Activated CD8-positive, alpha-beta memory T cell treated with anti-CD3 and anti-CD28 coated beads, Interleukin-2, amount 50 U/mL, for 24 hours (primary cell): Measurements from ENCODE around the gene CELF4.

Experiments
- DNase-seq: peaks from one replicate; pipeline ENCODE4 v3.0.0-alpha.2; 2020; ENCODE audit errors: extremely low read depth

Gene CELF4

DNA sequence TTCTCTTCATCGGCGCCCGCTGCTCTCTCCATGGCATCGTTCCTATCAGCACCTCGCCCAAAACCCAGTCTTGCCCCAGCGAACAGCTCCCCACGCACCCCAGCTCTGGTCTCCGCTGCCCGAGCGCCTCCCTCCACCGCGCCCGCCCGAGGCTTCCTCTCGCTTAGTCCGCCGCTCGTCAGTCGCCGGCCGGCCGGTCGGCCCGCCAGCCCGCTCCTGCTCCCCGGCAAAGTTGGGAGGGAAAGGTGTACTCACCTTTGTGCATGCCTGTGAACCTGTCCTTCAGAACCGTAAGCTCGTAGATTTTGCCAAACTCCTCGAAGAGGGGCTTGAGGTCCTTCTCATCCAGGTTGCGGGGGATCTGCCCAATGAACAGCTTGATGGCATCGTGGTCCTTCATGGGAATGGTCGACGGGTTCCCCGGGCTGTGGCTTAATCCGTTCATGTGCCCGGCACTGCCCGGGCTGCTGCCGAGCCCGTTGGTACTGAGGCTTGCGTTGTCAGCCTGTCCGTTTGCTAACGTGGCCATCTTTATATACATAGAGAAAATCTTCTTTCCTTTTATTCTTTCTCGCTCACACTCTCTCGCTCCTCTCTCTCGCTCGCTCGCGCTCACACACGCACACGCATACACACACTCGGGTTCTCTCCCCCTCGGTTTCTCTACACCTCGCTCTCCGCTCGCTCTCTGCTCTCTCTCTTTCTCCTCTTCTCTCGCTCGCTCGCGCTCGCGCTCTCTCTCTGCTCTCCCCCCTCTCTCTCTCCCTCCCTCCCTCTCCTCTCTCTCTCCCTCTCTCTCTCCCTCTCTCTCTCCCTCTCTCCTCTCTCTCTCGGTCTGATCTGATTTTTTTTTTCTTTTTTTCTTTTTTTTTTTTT lies at the start of gene CELF4:
Gene CELF4, minus strand, starts transcription at position 698 of the 876 bp plus-strand sequence.
- DNase-seq: no peak

DNA sequence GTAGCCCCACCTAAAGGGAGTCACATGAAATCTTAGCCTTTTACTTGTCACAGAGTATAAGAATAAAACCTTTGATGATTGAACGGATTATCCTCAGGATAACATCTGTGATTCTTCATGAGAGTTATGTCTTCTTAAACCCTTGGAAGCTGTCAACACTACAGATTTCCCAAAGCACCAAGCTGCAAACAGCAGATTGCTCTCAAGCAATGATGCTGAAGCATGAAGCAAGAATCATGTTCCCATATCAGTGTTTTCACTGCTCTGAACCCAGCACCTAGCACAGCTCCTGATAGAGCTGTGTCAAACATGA lies 47.6 kb upstream of the CELF4 start:
- no peak for DNase-seq

DNA sequence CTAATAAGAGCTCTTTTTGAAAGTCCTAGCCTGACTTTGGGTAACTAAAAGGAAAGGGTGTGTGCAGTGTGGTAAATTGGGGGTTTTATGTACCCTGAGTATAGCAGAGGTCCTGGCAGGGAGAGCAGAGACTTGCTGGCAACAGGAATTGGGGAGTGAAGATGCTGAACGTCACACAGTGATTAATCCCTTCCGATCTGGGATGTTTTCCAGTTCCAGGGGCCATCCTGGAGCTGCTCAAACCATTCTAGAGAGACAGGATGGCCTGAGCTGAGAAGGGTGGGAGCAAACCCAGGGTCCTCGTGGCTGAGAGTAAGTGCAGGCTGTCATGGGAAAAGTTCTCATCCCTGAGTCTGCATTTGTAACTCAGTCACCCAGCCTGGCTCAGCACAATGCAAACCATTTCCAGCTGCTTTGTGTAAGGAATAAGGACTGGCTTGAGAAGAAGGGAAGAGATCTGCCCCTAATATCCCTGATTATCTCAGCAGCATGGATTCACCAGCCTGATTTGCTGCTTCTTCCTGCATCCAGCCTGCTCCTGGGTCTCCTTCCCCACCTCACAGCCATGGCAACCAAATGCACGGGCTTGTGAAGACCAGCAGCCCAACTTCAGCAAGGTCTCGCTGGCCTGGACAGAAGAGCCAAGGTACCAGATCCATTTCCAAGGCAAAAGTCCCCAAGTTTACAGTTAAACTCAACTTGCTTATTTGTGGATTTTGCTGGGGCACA lies 47.1 kb upstream of the CELF4 start:
- no peak for DNase-seq

DNA sequence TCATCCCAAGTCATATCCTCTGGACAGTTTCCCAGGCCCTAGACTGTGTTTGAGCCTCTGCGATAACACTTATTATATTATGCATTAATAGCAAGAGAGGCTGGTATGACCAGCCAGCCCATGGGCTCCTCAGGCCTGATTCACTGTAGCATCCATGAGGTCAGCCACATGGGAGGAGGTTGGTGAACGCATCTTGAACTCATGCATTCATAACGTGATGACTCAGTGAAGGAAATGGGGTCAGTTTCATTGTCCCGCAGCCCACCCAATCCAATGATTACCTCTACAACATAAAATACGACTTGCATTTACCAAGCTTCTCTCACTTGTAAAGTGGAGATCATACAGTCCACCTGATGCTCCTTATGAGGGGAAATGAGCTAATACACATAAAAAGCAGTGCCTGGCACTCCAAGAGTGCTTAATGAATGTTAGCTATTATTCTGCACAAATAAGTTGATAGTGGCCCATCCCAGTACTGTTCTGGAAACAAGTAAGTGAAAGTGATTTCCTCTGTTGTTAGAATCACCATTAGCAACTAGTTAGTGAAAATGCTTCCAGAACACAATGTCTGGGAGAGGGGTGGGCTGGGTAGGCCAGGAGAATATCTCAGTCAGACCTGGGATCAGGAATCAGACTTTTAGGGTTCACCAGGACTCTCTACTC lies 46.1 kb upstream of the CELF4 start:
- no peak for DNase-seq

DNA sequence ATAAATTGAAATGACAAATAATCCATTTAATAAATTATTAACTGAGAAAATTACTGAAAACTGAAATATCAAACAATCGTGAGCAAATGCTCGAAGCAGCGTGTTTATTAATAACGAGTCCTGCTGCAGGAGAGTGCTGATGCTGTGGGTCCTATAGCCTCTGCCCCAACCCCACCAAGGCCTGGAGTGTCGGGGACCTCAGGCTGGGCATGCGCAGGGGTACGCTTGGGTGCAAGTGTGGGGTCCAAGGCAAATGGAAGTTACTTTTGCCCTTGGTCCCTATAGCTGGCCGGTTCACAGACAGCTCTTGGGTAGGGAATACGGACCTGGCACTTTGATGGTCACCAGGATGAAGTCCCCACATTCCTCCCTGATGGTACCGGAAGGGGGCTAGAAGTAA lies 43.3 kb upstream of the CELF4 start:
- no peak for DNase-seq

DNA sequence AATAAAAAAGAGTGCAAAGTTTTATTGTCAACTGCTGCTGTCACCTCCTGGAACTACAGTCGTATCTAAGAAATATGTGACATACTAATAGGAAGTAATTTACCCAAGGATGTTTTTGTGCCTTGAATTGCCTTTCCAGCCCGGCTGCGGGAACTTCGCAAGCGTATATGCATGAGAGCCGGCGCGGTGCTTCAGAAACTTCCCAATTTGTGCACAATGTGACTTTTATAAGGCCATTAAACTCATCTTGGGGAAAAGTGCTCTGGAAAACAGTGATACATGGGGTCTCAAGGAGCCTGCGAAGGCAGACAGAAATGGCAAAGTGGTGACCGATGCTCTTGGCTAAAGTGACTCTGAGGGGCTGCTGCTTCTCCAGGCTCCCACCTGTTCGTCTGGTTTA lies 41.7 kb upstream of the CELF4 start:
- no peak for DNase-seq

DNA sequence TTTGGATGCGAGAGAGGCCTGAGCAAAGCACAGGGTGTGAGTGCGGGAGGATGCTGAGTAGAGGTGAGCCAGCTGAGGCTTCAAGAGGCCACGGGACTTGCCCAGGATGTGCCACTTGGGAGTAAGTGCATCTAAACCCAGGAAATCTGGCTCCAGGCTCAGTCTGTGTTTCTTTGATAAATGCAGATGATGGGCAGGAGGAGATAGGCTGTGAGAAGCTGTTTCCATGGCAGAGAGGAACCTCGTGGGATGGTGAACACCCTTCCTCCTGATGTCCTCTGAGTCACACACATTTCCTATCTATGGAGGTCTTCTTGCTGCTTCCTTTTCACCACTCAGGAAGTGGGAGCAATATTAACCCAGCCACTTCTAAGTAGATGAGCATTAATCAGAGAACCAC lies 38.4 kb upstream of the CELF4 start:
- DNase-seq: no peak

DNA sequence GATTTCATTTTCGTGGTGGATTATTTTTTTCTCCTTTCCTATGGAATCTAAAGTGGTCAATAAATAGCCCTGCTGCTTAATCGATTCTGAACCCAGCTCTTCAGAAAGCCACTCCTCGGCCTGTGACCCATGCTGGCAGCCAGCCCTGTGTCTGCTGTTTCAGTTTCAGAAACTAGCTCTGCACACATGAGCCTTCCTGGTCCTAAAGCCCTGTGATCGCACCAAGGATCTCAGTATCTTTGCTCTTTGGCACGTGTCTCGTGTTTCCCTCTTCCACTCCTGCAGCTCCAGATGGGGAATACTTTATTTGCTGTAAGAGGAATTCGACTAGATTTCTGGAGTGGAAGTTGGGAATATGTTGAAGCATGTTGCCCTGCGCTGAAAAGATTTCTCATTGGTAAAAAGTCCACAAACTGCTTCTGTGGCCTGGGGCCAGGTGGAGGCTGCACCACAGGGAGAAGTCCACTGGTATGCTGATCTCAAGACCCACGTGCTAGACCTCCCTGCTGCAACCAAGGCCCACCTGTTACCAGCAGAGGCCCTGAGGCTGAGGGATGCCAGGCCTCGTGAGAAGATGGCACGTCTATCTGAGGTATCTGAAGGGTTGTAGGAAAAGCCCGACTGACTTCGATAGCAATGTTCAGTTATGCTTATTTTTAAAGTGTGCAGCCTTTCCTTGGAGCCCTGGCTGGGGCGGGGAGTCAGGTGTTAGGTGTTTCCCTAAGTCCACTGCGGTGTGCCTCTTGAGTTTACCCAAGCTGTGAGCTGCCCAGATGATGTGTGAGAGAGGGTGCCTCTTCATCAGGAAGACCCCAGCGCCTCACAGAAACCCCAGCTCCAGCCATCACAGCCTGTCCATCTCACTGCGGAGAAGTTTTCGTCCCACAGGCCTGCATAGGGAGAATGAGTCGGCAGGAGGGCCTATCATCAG lies 33.6 kb upstream of the CELF4 start:
- DNase-seq: no peak

DNA sequence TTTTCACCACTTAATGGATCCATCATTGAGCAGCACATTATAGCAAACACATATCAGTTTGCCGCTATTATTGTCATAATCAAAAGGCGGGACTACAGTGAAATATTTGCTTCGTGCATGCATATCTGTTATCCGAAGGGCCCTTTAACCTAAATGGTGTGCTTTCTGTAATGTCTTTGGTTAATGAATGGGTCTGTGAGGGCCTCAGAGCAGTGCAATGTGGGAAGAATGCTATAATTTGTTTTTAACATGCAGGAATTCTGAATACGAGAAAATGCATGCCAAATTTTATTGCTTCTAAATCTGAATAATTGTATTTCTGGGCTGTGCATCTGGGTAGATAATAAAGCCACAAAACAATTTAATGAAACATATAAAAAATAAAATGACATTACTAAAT lies 32.8 kb upstream of the CELF4 start:
- no peak for DNase-seq

DNA sequence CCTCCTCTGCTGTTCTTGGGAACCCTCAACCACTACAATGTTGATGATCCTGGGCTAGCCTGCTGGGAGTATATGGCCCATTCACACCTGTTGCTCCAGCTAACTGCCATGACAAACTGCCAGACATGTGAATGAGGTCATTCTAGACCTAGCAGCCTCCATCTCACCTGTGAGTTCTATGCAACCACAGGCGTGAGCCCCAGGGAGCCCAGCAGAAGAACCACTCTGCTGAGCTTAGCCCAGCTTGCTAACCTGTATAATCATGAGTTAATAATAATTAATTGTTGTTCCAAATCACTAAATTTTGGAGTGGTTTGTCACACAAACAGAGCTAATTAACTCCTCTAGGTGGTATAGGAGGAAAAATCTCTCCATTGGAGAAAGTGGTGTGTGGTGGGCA lies 24.7 kb upstream of the CELF4 start:
- no peak for DNase-seq

DNA sequence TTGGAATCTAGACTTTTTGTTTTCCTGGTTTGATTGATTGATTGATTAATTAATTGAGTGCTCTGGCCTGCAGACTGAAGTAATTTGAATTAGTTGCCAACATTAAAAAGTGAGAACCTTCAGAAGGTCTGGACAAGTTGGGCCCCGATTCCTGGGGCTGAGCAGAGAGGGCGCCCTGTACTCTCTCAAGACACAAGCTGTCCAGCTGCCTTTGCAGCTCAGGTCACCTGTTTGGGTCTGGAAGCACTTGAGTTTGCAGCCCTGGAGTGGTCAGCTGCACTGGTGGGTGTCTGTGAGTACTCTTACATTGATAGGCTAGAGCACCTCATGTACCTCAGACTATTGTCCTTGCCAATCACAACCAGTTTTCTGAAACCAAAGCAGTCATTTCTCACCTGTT lies 22.7 kb upstream of the CELF4 start:
- no peak for DNase-seq

DNA sequence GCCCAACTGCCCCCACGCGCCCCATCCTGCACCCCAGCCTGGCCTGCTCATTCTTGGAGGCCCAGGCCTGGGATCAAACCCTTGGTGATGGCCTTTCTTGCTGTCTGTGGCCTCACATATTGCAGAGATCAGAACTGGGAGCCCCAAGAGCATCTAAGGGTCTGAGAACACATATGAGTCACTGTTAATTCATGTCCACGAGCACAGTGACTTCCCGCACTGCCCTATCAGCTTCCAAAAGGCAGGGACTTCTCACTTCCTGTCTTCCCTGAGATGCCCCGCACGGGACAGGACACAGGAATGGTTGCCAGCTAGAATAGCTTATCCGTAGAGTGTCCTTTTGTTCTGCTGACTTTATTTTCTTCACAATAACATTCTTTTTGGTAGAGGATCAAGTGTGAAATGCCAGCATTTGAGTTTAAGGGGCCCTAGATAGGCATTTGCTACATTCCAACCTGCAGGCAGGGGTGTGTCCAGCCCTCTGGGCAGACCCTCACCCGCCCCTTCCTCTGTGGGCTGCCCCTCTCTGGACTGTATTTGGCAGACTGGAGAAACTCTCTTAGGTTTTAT lies 21.1 kb upstream of the CELF4 start:
- no peak for DNase-seq

DNA sequence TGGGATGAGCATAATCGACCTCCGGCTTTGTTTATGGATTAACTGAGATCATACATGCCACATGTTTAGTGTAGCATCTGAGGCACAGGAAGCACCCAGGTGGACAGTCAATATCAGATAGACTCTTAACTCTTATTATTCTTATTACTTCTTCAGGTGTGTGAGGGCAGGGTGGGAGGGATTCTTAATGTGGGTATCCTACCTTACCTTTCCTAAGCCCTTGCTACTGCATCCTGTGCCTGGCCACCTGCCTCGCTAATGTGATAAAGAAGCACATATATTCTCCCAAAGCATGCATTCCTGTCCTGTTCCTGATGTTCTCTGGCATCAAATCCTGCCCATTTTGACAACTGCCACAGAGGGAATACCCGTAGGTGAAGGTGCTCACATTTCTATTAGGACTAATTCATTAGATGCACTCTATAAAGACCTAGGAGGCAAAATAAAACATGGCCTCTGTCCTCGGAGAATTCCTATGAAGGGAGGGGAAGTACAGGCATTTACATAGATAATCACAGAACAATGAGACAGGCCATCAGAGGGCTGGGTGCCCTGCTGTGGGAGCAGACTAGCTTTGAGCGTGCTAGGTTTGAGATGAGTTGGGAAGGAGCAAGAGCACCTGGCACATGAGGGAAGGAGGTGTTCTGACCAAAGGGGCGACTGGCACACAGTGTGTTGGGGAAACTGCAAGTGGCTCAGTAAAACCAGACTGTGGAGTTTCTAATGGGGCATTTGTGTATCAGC lies 19.5 kb upstream of the CELF4 start:
- no peak for DNase-seq

DNA sequence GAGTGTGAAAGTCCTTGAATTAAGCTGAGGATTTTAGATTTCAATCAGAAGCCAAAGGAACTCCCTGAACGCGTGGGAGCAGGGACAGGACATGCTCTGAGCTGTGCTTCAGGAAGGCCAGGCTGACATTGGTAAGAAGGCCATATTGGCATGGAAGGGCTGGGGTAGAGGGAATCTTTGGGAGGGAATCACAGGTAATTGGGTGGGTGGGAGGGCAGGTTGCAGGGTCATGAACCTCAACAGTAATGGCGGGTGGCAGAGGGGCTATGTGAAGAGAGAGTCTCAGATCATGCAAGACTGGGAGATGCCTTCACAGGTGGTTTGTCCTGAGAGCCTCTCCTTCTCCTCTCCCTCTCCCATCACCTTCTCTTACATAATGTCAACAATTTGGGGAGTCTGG lies 18.6 kb upstream of the CELF4 start:
- DNase-seq: no peak

DNA sequence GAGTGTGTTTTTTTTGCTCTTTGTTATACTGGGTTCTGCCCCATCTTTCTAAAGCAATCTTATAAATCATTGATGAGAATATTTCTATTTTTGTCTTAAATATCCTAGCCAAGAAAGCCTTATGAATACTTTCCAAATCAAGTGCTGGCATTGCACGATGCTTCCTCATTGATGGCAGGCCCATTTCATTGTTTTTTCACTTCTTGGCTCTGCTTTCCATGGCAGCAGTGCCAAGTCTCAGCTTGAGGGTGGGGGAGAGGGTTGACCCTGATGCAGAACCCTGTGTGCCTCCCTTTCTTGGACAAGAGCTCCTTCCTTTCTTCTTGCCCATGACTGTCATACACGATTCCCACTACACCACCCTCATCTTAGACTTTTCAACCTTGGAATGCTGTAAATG lies 16.7 kb upstream of the CELF4 start:
- DNase-seq: no peak

DNA sequence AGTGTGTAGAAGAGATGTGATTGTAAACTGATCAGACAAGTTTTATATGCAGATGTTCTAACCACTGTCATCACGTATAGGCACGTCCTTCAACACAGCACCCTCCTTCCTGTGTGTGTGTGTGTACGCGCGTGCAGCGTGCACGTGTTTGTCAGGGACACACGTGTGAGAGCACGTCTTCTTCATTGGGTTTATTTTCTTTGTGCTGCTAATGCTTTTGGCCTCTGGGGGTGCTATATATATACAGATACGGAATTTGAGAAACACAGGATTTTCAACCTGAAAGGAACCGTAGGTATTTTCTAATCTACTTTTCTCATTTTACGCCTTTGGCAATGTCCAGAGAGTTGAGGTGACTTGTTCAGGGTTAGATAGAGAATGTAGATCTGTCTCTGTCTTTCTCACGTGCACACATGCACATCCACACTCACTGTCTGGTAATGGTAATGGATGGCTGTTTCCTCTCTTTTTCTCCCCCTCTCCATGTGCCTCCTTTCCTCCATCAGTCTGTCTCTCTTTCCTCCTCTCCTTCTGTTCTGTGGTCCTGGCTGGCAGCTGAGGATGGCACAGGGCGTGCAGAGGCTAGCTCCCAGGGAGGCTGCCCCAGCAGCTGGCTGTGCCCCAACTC lies 13.4 kb upstream of the CELF4 start:
- DNase-seq: no peak

DNA sequence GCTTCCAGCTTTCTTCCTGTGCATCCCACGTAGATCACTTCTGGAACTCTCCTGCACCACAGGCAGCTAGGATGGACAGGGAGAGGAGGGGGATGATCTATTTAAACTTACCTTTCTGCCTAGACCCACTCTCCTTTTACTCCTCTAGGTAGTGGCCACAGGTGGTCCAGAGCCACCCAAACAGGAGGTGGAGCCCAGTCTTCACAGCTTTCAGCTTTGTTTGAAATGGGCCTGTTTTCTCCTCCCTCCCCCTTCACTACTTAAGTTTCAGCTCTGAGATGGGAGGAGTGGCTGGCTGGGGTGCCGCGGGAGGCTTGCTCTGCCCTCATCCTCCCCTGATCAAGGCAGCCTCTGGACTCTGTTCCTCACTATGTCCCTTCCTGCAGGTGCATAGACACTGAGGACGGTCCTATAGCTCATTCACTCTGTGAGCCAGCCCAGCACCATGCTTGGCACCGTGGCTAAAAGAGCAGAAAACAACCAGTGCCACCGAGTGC lies 12.6 kb upstream of the CELF4 start:
- DNase-seq: no peak

DNA sequence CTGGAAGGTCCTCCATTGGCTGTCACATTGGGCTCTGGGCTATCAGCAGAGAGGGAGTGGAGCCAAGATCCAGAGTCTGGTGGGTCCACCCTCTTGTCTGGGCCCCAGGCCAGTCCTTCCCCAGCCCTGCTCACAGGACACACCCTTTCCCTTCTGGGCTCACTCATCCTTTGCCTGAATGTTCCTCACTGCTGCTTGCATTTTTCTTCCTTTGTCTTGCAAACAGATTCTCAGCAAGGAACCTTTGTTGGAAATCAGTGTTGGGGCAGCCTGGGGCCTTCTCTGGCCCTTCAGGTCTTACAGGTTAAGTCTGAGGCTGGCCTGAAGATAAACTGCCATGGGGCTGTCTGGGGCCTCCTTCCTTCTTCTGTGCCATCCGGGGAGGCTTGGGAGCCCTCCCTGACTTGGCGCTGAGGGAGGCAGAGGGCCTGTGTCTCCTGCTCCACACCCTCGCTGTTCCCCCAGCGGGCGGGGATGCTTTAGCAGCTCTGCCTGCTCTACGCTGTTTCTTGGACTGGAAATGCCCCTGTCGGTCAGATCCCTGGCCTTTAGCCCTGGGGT lies 11.5 kb upstream of the CELF4 start:
- no peak for DNase-seq

DNA sequence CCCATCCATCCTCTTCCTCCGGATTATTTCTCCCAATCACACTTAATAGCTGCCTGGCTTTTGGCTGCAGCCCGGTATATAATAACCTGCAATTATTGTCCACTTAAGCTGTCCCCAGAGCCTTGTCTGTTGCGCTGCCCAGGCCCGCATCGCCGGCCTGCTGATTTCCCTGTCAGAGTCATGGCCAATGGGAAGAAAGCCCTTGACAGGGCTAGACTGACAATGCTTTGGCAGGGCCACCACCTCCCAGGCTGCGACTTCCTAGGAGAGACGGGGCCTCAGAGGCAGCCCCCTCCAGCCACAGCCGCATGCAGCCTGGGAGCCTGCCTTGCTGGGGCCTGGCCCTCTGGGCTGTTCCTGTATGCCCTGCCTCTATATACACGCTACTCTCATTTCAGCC lies 10.0 kb upstream of the CELF4 start:
- no peak for DNase-seq

DNA sequence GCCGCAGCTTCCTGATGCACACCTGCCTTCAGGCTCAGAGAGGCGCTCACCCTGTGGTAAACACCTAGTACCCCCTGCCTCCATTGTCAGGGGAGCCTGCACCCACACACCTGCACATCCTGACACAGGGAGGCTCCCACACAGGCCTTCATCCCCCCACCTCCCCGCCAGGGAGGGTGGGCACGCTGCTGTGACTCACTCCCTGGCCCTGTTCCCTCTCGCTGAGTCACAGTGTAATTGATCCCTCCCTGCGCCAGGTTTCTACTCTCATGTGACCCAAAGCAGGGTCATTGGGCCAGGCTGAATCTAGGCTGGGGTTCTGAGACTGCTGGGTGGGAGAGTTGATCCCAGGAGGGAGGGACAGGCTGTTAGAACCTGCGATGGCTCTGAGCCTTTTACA lies 8.5 kb upstream of the CELF4 start:
- DNase-seq: no peak
